Endodermal cell (in vitro differentiated cells): ENCODE measurements around the gene CD209. TPM values are rescaled to one million over a fixed set of nuclear protein-coding genes. Genes with fewer than 3 reads are reported as not detected.
"Not testable (repeated sequence)": the region's sequence is repeated elsewhere in the genome, so short reads cannot be mapped to it uniquely, and the experiment has no call there.

Experiments
- DNase-seq: peaks from one replicate; pipeline ENCODE4 v3.0.0-alpha.2; 2017
- H3K27ac ChIP-seq: 2 replicates; pipeline ENCODE4 v1.5.1; 2013; ENCODE audit warnings: mild to moderate bottlenecking, low read depth, low read length, moderate library complexity
- H3K27me3 ChIP-seq: 2 replicates; pipeline ENCODE4 v1.6.1; 2013; ENCODE audit warnings: mild to moderate bottlenecking, low read length, moderate library complexity; ENCODE audit not compliant: insufficient read depth, control insufficient read depth, poor library complexity, severe bottlenecking
- H3K36me3 ChIP-seq: 2 replicates; pipeline ENCODE4 v1.7.0; 2013; ENCODE audit warnings: mild to moderate bottlenecking, low read length, moderate library complexity; ENCODE audit not compliant: control insufficient read depth, insufficient read depth
- H3K4me1 ChIP-seq: one replicate; pipeline ENCODE4 v1.7.0; 2013; ENCODE audit warnings: low read length; ENCODE audit not compliant: control insufficient read depth, insufficient read depth
- H3K4me3 ChIP-seq: 2 replicates; pipeline ENCODE4 v1.5.1; 2013; ENCODE audit warnings: mild to moderate bottlenecking, low read length, moderate library complexity
- H3K9ac ChIP-seq: 2 replicates; pipeline ENCODE4 v1.6.1; 2013; ENCODE audit warnings: mild to moderate bottlenecking, low read length, moderate library complexity; ENCODE audit not compliant: poor library complexity, severe bottlenecking; ENCODE audit errors: extremely low read depth
- H3K9me3 ChIP-seq: 2 replicates; pipeline ENCODE4 v1.6.1; 2013; ENCODE audit warnings: mild to moderate bottlenecking, low read length, moderate library complexity; ENCODE audit not compliant: control insufficient read depth
- H3K27ac Mint-ChIP-seq: 2 replicates; pipeline ENCODE4 v1.8.0; 2020; ENCODE audit warnings: mixed read lengths
- H3K27me3 Mint-ChIP-seq: 2 replicates; pipeline ENCODE4 v1.8.0; 2021; ENCODE audit warnings: mild to moderate bottlenecking, mixed read lengths; ENCODE audit not compliant: insufficient read depth
- H3K36me3 Mint-ChIP-seq: 2 replicates; pipeline ENCODE4 v1.8.0; 2020; ENCODE audit warnings: low read depth, mixed read lengths
- H3K4me1 Mint-ChIP-seq: 2 replicates; pipeline ENCODE4 v1.8.0; 2020; ENCODE audit warnings: mixed read lengths
- H3K4me3 Mint-ChIP-seq: 2 replicates; pipeline ENCODE4 v1.8.0; 2020; ENCODE audit warnings: mild to moderate bottlenecking, moderate library complexity, mixed read lengths
- H3K9me3 Mint-ChIP-seq: 2 replicates; pipeline ENCODE4 v1.8.0; 2020; ENCODE audit warnings: mild to moderate bottlenecking, mixed read lengths
- CTCF ChIP-seq: fragments of 200-600 bp; sonication (generic); conservative IDR thresholded peaks from 2 replicates; pipeline ENCODE4 v1.5.0; 2021; ENCODE audit warnings: antibody characterized with exemption, mild to moderate bottlenecking
- WGBS, 2 experiments: methylation state at CpG; one replicate each; pipeline versions ENCODE4 v1.1.5 to v1.1.7; 2013; ENCODE audit warnings: missing lambda C conversion rate in 2 of 2, mixed read lengths in 1 of 2; ENCODE audit not compliant: insufficient coverage in 1 of 2, insufficient read length in 1 of 2; 5-methylcytosine and 5-hydroxymethylcytosine counted together
- total RNA-seq, 2 donors: library from RNA; stranded (reverse); fragmentation: NEBNext Ultra II Directional in 1 of 2; extraction: Animal tissue kit (Norgen Biotek cat#: 25700) in 1 of 2; gene quantifications; 2 replicates in 1 of 2; 3 replicates in 1 of 2; pipeline ENCODE4 v1.2.1, GENCODE V29; 2021

CD209 gene
- total RNA-seq, 2 donors from 2014 or later: not detected

GRCh38 chr19:7748171-7748570 lies 837 bp upstream of the CD209 start:
- H3K9me3 Mint-ChIP-seq: peaks cover 15% of the 10 kb centered on the region
- no peaks in the 10 kb centered on the region for H3K36me3 ChIP-seq
- WGBS, 2 experiments: 60 to 67% methylated on average over 2 of the region's 2 CpGs
- H3K36me3 Mint-ChIP-seq: no peaks in the 10 kb centered on the region
- no peak for DNase-seq
- H3K4me3 Mint-ChIP-seq: no peak overlapping the region
- no peak overlapping the region for H3K4me3 ChIP-seq
- H3K9me3 ChIP-seq: no peaks in the 10 kb centered on the region
- H3K27me3 Mint-ChIP-seq: peaks cover 24% of the 10 kb centered on the region
- no peaks in the 10 kb centered on the region for H3K27me3 ChIP-seq
- no peaks in the 10 kb centered on the region for H3K4me1 Mint-ChIP-seq
- no peak overlapping the region for H3K9ac ChIP-seq
- H3K27ac Mint-ChIP-seq: no peak overlapping the region
- H3K27ac ChIP-seq: no peak overlapping the region
- no peaks in the 10 kb centered on the region for H3K4me1 ChIP-seq
- TF ChIP-seq CTCF: no peak

DNA sequence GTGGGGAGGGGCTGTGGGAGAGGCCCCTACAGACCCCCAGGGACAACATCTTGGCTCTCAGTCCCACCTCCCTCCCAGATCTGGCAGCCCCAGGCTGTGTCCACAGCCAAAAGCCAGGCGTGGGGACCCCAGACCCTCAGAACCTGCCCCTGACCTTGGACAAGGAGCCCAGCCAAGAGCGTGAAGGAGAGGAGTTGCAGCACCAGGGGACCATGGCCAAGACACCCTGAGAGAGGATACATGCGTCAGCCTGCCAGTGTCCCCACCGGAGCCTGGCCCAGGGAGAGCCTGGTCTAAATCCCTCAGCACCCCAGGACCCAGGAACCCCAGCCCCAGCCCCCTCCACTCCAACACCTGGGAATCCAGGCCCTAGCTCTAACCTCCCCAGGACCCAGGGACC lies 1.0 kb downstream of the CD209 start:
- H3K4me3 Mint-ChIP-seq: not testable (repeated sequence)
- WGBS, 2 experiments: 82% methylated on average over 4 of the region's 4 CpGs; no CpG with 5 or more reads in 1 of the 2 experiments

DNA sequence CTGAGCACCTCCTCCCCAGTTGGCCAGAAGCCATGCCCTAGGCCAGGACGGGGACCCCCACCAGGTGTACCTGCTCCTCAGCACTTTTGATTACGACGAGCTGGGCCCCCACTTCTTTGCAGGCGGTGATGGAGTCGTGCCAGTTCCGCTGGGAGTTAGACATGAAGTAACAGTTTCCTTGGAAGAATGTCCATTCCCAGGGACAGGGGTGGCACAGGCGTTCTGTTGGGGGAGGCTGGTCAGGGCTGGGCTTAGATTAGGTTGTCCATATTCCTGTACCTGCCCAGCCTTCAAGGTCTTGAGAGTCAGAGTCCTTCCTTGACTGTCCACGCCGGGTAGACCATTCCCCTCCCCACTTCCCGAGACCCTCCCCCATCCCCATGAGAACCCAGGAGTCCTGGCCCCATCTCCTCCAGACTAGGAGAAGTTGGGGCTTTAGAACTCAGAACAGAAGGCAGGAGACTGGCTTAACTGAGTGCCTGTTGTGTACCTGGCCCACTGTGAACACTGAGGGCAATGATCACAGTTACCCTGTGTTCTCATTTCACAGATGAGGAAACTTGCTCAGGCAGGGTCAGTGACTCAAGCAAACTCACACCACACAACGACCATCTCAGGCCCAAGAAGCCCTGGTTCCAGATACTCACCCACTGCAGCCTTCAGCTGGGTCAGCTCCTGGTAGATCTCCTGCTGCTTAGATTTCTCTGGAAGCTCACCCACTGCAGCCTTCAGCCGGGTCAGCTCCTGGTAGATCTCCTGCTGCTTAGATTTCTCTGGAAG lies 2.3 kb downstream of the CD209 start:
- Mint-ChIP-seq H3K4me3 (no peak overlapping the region), H3K9me3 (peaks cover 5% of the 10 kb centered on the region), H3K4me1 (no peaks in the 10 kb centered on the region), H3K27me3 (peaks cover 35% of the 10 kb centered on the region), H3K36me3 (no peaks in the 10 kb centered on the region), H3K27ac (no peak overlapping the region)
- Histone ChIP-seq H3K4me1 (no peaks in the 10 kb centered on the region), H3K4me3 (no peak overlapping the region), H3K27ac (no peak overlapping the region), H3K9ac (no peak overlapping the region), H3K9me3 (no peaks in the 10 kb centered on the region), H3K36me3 (no peaks in the 10 kb centered on the region), H3K27me3 (peaks cover 10% of the 10 kb centered on the region)
- no peak for TF ChIP-seq CTCF
- DNase-seq: no peak
- 70 to 85% methylated on average over 6 to 11 of the region's 12 CpGs for WGBS, 2 experiments

More for the DNA sequence above, 1.0 kb downstream of the CD209 start:
- H3K9me3 ChIP-seq, H3K9ac ChIP-seq, H3K27me3 ChIP-seq, H3K36me3 ChIP-seq, H3K27ac ChIP-seq, H3K4me1 ChIP-seq, H3K27ac Mint-ChIP-seq, DNase-seq, H3K36me3 Mint-ChIP-seq, H3K4me1 Mint-ChIP-seq, H3K4me3 ChIP-seq: not testable (repeated sequence)
- H3K27me3 Mint-ChIP-seq: peaks cover 30% of the 10 kb centered on the region
- peaks cover 11% of the 10 kb centered on the region for H3K9me3 Mint-ChIP-seq
